Small intestine (tissue), 7 donors: ENCODE data around the gene DENND1A. TPM values are rescaled to one million over a fixed set of nuclear protein-coding genes. Genes with fewer than 3 reads are reported as not detected.

ENCODE experiments used
- DNase-seq, 2 donors: peaks; one replicate each; pipeline versions ENCODE4 v3.0.0 to v3.0.0-alpha.2; 2013
- FAIRE-seq: peaks from 2 replicates; lab custom pipeline; 2012; peaks lifted over from hg19 to GRCh38; lab: Jason Lieb, UNC
- H3K27ac ChIP-seq, 3 donors: one replicate each; pipeline ENCODE4 v1.5.1; 2013; ENCODE audit warnings: low read length in 2 of 3, mild to moderate bottlenecking in 2 of 3, control low read depth in 1 of 3, inconsistent platforms in 1 of 3, low read depth in 1 of 3, moderate library complexity in 1 of 3
- H3K27me3 ChIP-seq, 3 donors: one replicate each; pipeline ENCODE4 v1.6.1; 2013; ENCODE audit warnings: low read length in 3 of 3, inconsistent platforms in 1 of 3; ENCODE audit not compliant: control insufficient read depth in 3 of 3, insufficient read depth in 3 of 3
- H3K36me3 ChIP-seq, 3 donors: one replicate each; pipeline ENCODE4 v1.6.1; 2013; ENCODE audit warnings: low read length in 3 of 3, inconsistent platforms in 1 of 3, low read depth in 1 of 3, mild to moderate bottlenecking in 1 of 3, moderate library complexity in 1 of 3; ENCODE audit not compliant: control insufficient read depth in 3 of 3, insufficient read depth in 2 of 3
- H3K4me1 ChIP-seq, 3 donors: one replicate each; pipeline ENCODE4 v1.6.1; 2013; ENCODE audit warnings: low read length in 2 of 3, inconsistent platforms in 1 of 3, low read depth in 1 of 3, mild to moderate bottlenecking in 1 of 3, moderate library complexity in 1 of 3; ENCODE audit not compliant: control insufficient read depth in 3 of 3, insufficient read depth in 2 of 3
- H3K4me3 ChIP-seq, 3 donors: one replicate each; pipeline ENCODE4 v1.5.1; 2013; ENCODE audit warnings: low read length in 3 of 3, control low read depth in 1 of 3, inconsistent platforms in 1 of 3, low read depth in 1 of 3, mild to moderate bottlenecking in 1 of 3, moderate library complexity in 1 of 3
- H3K9me3 ChIP-seq, 2 donors: one replicate each; pipeline ENCODE4 v1.6.1; 2013; ENCODE audit warnings: low read depth in 1 of 2, low read length in 1 of 2; ENCODE audit not compliant: control insufficient read depth in 2 of 2, insufficient read depth in 1 of 2
- WGBS, 3 donors: extraction: QIAGEN DNeasy Blood & Tissue Kit; methylation state at CpG; one replicate each; pipeline ENCODE4 v1.1.7; 2013; 5-methylcytosine and 5-hydroxymethylcytosine counted together
- polyA plus RNA-seq, 4 donors: library from polyadenylated mRNA; stranded (reverse) in 3 of 4; unstranded in 1 of 4; fragments of 200-250 nt in 3 of 4; fragments of 120-200 nt in 1 of 4; gene quantifications; one replicate each; pipeline versions ENCODE4 v1.2.1 to v1.2.3, GENCODE V29; 2013
- donor health status: healthy with polysubstance abuse.
- donor health status: control.
- donor health status: control.
- donor health status: Bipolar disorder and iron deficiency.
- donor health status: healthy.

Gene DENND1A
- polyA plus RNA-seq, 4 donors = 11.5 to 43.4 (median 20.0) TPM

- FAIRE-seq (no peak), DNase-seq (no peak)
- no peak overlapping the region for H3K4me3 ChIP-seq
- peaks cover 0 to 6% (median 0%) of the 10 kb centered on the region in 3 donors for H3K36me3 ChIP-seq
- H3K4me1 ChIP-seq = no peaks in the 10 kb centered on the region
- no peak overlapping the region for H3K27ac ChIP-seq
- 82 to 92% (median 88%) methylated on average over 4 of the region's 4 CpGs for WGBS, 3 donors
- H3K27me3 ChIP-seq = no peaks in the 10 kb centered on the region
- no peaks in the 10 kb centered on the region for H3K9me3 ChIP-seq
Measured at GRCh38 chr9:123749580-123750202, 180.2 kb downstream of the DENND1A start.

- DNase-seq (no peak), FAIRE-seq (no peak)
- Histone ChIP-seq H3K4me3 (no peak overlapping the region), H3K4me1 (peaks cover 0 to 1% (median 0%) of the 10 kb centered on the region in 3 donors), H3K27ac (no peak overlapping the region), H3K9me3 (no peaks in the 10 kb centered on the region), H3K36me3 (peaks cover 0 to 4% (median 2%) of the 10 kb centered on the region in 3 donors), H3K27me3 (no peaks in the 10 kb centered on the region)
- 93 to 100% (median 97%) methylated on average over 1 of the region's 1 CpG for WGBS, 3 donors
Measured at GRCh38 chr9:123746765-123747164, 183.2 kb downstream of the DENND1A start.

- H3K9me3 ChIP-seq = no peaks in the 10 kb centered on the region
- DNase-seq (no peak), FAIRE-seq (no peak)
- no peak overlapping the region for H3K4me3 ChIP-seq
- no peaks in the 10 kb centered on the region for H3K27me3 ChIP-seq
- H3K27ac ChIP-seq = no peak overlapping the region
- peaks cover 0 to 4% (median 0%) of the 10 kb centered on the region in 3 donors for H3K4me1 ChIP-seq
- peaks cover 0 to 4% (median 2%) of the 10 kb centered on the region in 3 donors for H3K36me3 ChIP-seq
- WGBS, 3 donors = 93 to 100% (median 96%) methylated on average over 1 of the region's 1 CpG
Measured at GRCh38 chr9:123745933-123746332, 184.0 kb downstream of the DENND1A start.

GRCh38 chr9:123745451-123745850 lies 184.5 kb downstream of the DENND1A start:
- Histone ChIP-seq H3K4me1 (peaks cover 0 to 4% (median 0%) of the 10 kb centered on the region in 3 donors), H3K4me3 (no peak overlapping the region), H3K36me3 (peaks cover 0 to 4% (median 2%) of the 10 kb centered on the region in 3 donors), H3K27me3 (no peaks in the 10 kb centered on the region), H3K27ac (no peak overlapping the region), H3K9me3 (no peaks in the 10 kb centered on the region)
- FAIRE-seq = no peak
- no peak for DNase-seq
- 63 to 82% (median 78%) methylated on average over 2 of the region's 2 CpGs for WGBS, 3 donors

- Histone ChIP-seq H3K27me3 (no peaks in the 10 kb centered on the region), H3K9me3 (no peaks in the 10 kb centered on the region), H3K27ac (no peak overlapping the region), H3K36me3 (peaks cover 0 to 2% (median 0%) of the 10 kb centered on the region in 3 donors), H3K4me3 (no peak overlapping the region), H3K4me1 (peaks cover 0 to 4% (median 0%) of the 10 kb centered on the region in 3 donors)
- WGBS, 3 donors = 88 to 97% (median 96%) methylated on average over 4 of the region's 4 CpGs
- no peak for FAIRE-seq
- DNase-seq = no peak
Measured at GRCh38 chr9:123743737-123744136, 186.2 kb downstream of the DENND1A start.

GRCh38 chr9:123742009-123742767 lies 187.7 kb downstream of the DENND1A start:
- Histone ChIP-seq H3K27ac (no peak overlapping the region), H3K9me3 (no peaks in the 10 kb centered on the region), H3K4me1 (peaks cover 0 to 4% (median 0%) of the 10 kb centered on the region in 3 donors), H3K27me3 (no peaks in the 10 kb centered on the region), H3K4me3 (no peak overlapping the region), H3K36me3 (peaks cover 0 to 2% (median 0%) of the 10 kb centered on the region in 3 donors)
- FAIRE-seq (no peak), DNase-seq (peak in 1 of 2 donors; percentile 24)
- 65 to 90% (median 87%) methylated on average over 7 of the region's 7 CpGs for WGBS, 3 donors

- FAIRE-seq = no peak
- H3K9me3 ChIP-seq = no peaks in the 10 kb centered on the region
- peaks cover 0 to 2% (median 0%) of the 10 kb centered on the region in 3 donors for H3K36me3 ChIP-seq
- H3K4me3 ChIP-seq = no peak overlapping the region
- no peak for DNase-seq
- 80 to 95% (median 89%) methylated on average over 3 of the region's 3 CpGs for WGBS, 3 donors
- H3K27ac ChIP-seq = no peak overlapping the region
- H3K27me3 ChIP-seq = no peaks in the 10 kb centered on the region
- peaks cover 0 to 4% (median 0%) of the 10 kb centered on the region in 3 donors for H3K4me1 ChIP-seq
Measured at GRCh38 chr9:123741214-123741613, 188.7 kb downstream of the DENND1A start.

- Histone ChIP-seq H3K4me1 (peaks cover 0 to 4% (median 0%) of the 10 kb centered on the region in 3 donors), H3K27ac (no peak overlapping the region), H3K4me3 (no peak overlapping the region), H3K36me3 (peaks cover 0 to 2% (median 0%) of the 10 kb centered on the region in 3 donors), H3K27me3 (no peaks in the 10 kb centered on the region), H3K9me3 (no peaks in the 10 kb centered on the region)
- DNase-seq (no peak), FAIRE-seq (no peak)
- 83 to 92% (median 88%) methylated on average over 2 of the region's 2 CpGs for WGBS, 3 donors
Measured at GRCh38 chr9:123739902-123740301, 190.0 kb downstream of the DENND1A start.
